Measurements from ENCODE around the gene CLDN19. TPM values are rescaled to one million over a fixed set of nuclear protein-coding genes. Genes with fewer than 3 reads are reported as not detected.

The CLDN19 gene
- total and polyA plus RNA-seq, 2 of the 8 experiments (the other 6 are each of a cell fraction or from before 2014, with no cell fraction given) = 9.7 to 17.2 TPM

GRCh38 chr1:42777852-42778251 lies 37.8 kb upstream of the CLDN19 start:
- Histone ChIP-seq H3K9ac (replicated peaks in 1 of 4; ENCODE audit: extremely low read depth in 1 of 4, low read depth in 3 of 4, low read length in 3 of 4) (no peak overlapping the region), H3K27me3 (replicated peaks in 1 of 4; ENCODE audit: control insufficient read depth in 3 of 4, extremely low read depth in 1 of 4, insufficient read depth in 3 of 4, low read length in 3 of 4) (no peaks in the 10 kb centered on the region), H2AFZ (ENCODE audit: low read length) (no peak overlapping the region), H2AK5ac (ENCODE audit: low read depth, low read length) (no peak overlapping the region), H2BK120ac (replicated peaks; ENCODE audit: low read depth, low read length) (no peak overlapping the region), H3K56ac (replicated peaks; ENCODE audit: insufficient read length, low read depth, low read length) (no peak overlapping the region), H3K36me3 (ENCODE audit: control insufficient read depth in 2 of 4, insufficient read depth in 4 of 4, low read length in 3 of 4) (peaks cover 5 to 39% (median 21%) of the 10 kb centered on the region in 4 experiments; a peak in 7 of 8 replicates), H3K18ac (ENCODE audit: extremely low read depth, low read length) (no peak overlapping the region), H3K23ac (ENCODE audit: insufficient read length) (no peak overlapping the region), H3K23me2 (ENCODE audit: low read depth, low read length) (no peaks in the 10 kb centered on the region), H3K4me2 (ENCODE audit: insufficient read depth in 1 of 2, low read depth in 2 of 2, low read length in 2 of 2) (no peak overlapping the region), H3K27ac (ENCODE audit: low read depth, low read length) (no peak overlapping the region), H2BK5ac (ENCODE audit: low read depth, low read length) (no peak overlapping the region), H3K14ac (ENCODE audit: insufficient read length) (no peak overlapping the region), H3K4ac (replicated peaks; ENCODE audit: insufficient read length, low read depth, low read length) (no peak overlapping the region), H2BK15ac (ENCODE audit: low read length) (no peak overlapping the region), H3K4me1 (replicated peaks in 1 of 4; ENCODE audit: control insufficient read depth in 3 of 4, insufficient read depth in 4 of 4, low read length in 3 of 4) (no peaks in the 10 kb centered on the region), H4K8ac (ENCODE audit: extremely low read depth, insufficient read depth, low read length) (no peak overlapping the region), H3K9me3 (ENCODE audit: insufficient read depth in 2 of 2, low read depth in 1 of 2, low read length in 1 of 2) (no peaks in the 10 kb centered on the region), H3K4me3 (ENCODE audit: extremely low read depth in 1 of 4, insufficient read depth in 2 of 4, low read depth in 3 of 4, low read length in 4 of 4) (no peak overlapping the region), H3K79me2 (ENCODE audit: control insufficient read depth in 1 of 2, insufficient read depth in 2 of 2, low read length in 2 of 2) (no peaks in the 10 kb centered on the region), H4K20me1 (replicated peaks in 1 of 2; ENCODE audit: control insufficient read depth in 1 of 2, insufficient read depth in 2 of 2, low read length in 2 of 2) (no peaks in the 10 kb centered on the region), H3K79me1 (ENCODE audit: low read depth, low read length) (no peaks in the 10 kb centered on the region), H2BK12ac (ENCODE audit: low read depth, low read length) (no peak overlapping the region), H4K5ac (ENCODE audit: insufficient read length, low read depth, low read length) (no peak overlapping the region), H4K91ac (replicated peaks; ENCODE audit: insufficient read length, low read length) (no peak overlapping the region), H2BK20ac (ENCODE audit: low read length) (no peak overlapping the region)
- peak in 1 of 2 experiments; percentile 68 for DNase-seq (ENCODE audit: low read depth in 1 of 2, low spot score in 2 of 2)
- TF ChIP-seq MAFK (IDR thresholded peaks at IDR 0.05; ENCODE audit: low read depth, low read length) (no peak), RAD21 (IDR thresholded peaks at IDR 0.05 in 1 of 2, conservative IDR thresholded peaks at IDR 0.05 in 1 of 2; ENCODE audit: low read depth in 2 of 2, low read length in 2 of 2) (peak; percentile 92 to 94), FOSL1 (IDR thresholded peaks at IDR 0.05; ENCODE audit: insufficient read depth, low read depth, low read length) (no peak), JUN (IDR thresholded peaks at IDR 0.05; ENCODE audit: low read depth, low read length) (no peak), KDM1A (IDR thresholded peaks at IDR 0.05; ENCODE audit: borderline replicate concordance, low read length) (no peak)
- TF ChIP-seq, protein P1, sequence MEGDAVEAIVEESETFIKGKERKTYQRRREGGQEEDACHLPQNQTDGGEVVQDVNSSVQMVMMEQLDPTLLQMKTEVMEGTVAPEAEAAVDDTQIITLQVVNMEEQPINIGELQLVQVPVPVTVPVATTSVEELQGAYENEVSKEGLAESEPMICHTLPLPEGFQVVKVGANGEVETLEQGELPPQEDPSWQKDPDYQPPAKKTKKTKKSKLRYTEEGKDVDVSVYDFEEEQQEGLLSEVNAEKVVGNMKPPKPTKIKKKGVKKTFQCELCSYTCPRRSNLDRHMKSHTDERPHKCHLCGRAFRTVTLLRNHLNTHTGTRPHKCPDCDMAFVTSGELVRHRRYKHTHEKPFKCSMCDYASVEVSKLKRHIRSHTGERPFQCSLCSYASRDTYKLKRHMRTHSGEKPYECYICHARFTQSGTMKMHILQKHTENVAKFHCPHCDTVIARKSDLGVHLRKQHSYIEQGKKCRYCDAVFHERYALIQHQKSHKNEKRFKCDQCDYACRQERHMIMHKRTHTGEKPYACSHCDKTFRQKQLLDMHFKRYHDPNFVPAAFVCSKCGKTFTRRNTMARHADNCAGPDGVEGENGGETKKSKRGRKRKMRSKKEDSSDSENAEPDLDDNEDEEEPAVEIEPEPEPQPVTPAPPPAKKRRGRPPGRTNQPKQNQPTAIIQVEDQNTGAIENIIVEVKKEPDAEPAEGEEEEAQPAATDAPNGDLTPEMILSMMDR (IDR thresholded peaks at IDR 0.05; ENCODE audit: control extremely low read depth in 1 of 3, insufficient read depth in 1 of 3, low read depth in 1 of 3, low read length in 3 of 3) = peak; percentile 53 to 92 (median 76)
- TF ChIP-seq, protein P2, sequence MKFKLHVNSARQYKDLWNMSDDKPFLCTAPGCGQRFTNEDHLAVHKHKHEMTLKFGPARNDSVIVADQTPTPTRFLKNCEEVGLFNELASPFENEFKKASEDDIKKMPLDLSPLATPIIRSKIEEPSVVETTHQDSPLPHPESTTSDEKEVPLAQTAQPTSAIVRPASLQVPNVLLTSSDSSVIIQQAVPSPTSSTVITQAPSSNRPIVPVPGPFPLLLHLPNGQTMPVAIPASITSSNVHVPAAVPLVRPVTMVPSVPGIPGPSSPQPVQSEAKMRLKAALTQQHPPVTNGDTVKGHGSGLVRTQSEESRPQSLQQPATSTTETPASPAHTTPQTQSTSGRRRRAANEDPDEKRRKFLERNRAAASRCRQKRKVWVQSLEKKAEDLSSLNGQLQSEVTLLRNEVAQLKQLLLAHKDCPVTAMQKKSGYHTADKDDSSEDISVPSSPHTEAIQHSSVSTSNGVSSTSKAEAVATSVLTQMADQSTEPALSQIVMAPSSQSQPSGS (IDR thresholded peaks at IDR 0.05; ENCODE audit: low read length) = no peak
- FAIRE-seq = peak; percentile 66
- ChIA-PET CTCF (ENCODE audit: partially characterized antibody) (interaction anchor here (0.6 to 6.4 kb wide), 44 partner anchors 10 to 393 kb away, joined by 3 to 83 read pairs (median 5); partner anchors contain the start of genes C1orf50, ERMAP, P3H1 and ZNF691), POLR2A (ENCODE audit: partially characterized antibody) (interaction anchor here (0.9 to 1.6 kb wide), 4 partner anchors 11 to 218 kb away, joined by 3 to 10 read pairs (median 3); partner anchors contain the start of genes C1orf50 and P3H1)

Data from H1 (cell line).